ENCODE data around the gene CFAP251. TPM values are rescaled to one million over a fixed set of nuclear protein-coding genes. Genes with fewer than 3 reads are reported as not detected.

Gene CFAP251
- total RNA-seq, 1 donor from 2014 or later = 0.91 TPM

DNA sequence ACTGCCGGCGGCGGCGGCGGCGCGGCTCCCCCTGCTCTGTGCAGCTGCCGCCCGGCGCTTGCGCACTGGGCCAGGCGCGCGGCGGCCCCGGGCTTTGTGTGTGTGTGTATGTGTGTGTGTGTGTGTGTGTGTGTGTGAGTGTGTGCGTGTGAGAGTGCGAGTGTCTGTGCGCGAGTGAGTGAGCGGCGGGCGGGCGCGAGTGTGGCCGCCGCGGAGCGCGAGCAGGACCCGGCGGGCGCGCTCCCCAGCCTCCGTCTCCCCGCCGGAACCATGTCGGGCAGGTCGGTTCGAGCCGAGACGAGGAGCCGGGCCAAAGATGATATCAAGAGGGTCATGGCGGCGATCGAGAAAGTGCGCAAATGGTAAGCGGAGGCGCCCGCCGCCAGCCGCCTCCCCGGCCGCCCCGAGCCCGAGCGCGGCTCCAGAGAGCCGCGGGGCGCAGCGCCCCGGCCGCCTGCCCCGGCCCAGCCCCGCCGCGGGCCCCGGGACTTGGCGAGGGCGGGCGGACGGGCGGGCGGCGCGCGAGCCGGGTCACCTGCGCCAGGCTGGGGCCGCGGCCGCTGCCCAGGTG lies 103.5 kb downstream of the CFAP251 start, which contains the start of gene BCL7A:
Gene BCL7A, plus strand, starts transcription at position 63 of the 571 bp plus-strand sequence. Its CDS starts 208 bp downstream, at position 271.
- no peaks in the 10 kb centered on the region for H3K36me3 ChIP-seq
- H3K4me3 ChIP-seq = peak within 1 kb of the TSS; percentile 84
- peak; percentile 70 for DNase-seq
- no peak for TF ChIP-seq CTCF (IDR thresholded peaks at IDR 0.05; ENCODE audit: borderline replicate concordance)
- peaks cover 37% of the 10 kb centered on the region for H3K4me1 ChIP-seq
- peaks cover 14% of the 10 kb centered on the region for H3K9me3 ChIP-seq (replicated peaks)
- H3K27me3 ChIP-seq (ENCODE audit: low read depth) = no peaks in the 10 kb centered on the region
- H3K27ac ChIP-seq (replicated peaks) = peak within 1 kb of the TSS; percentile 91
- intact Hi-C loops (cut with micrococcal nuclease) = no loop called here

- TF ChIP-seq CTCF (IDR thresholded peaks at IDR 0.05; ENCODE audit: borderline replicate concordance) = no peak
- intact Hi-C loops (cut with micrococcal nuclease) = no loop called here
- peak; percentile 32 for DNase-seq
These were observed 104.3 kb downstream of the CFAP251 start for GRCh38 chr12:122022393-122023338.

DNA sequence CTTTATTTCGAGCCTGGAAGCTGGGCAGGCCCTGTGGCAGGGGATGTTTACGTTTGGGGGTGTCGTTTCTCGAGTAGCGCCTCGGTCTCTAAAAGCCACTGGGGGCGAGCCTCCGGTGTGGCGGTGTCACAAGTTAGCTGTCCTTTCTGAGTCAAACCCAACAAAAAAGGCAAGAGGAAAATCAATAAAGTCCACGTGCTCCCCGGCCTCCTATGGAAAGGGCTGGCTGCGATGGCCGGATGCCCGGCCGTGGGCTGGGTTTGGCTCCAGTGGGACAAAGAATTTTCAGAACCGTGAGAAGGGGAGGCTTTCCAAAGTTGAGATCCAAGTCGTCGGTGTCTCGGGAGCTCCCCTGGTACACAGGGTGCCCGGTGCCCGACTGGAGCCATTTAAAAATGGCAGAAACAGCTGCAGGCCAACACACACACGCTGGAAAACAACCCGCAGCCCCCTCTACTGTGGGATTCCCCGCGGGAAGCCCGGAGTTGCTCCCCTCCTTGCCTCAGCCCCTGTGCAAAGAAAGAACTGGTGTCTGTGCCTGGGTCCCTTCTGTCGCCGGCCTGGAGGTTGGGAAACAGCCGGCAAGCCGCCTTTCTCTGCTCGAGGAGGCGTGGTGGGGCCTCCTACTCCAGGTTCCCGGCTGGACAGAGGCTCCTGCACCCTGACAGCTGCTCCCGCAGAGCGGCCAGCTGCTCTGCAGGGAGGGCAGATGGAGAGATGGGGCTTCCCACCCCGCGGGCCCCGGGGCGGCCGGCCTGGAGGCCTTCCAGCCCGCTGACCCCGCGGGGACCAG lies 105.1 kb downstream of the CFAP251 start:
- peak overlapping the region; percentile 91 for H3K27ac ChIP-seq (replicated peaks)
- H3K9me3 ChIP-seq (replicated peaks) = peaks cover 6% of the 10 kb centered on the region
- TF ChIP-seq CTCF (IDR thresholded peaks at IDR 0.05; ENCODE audit: borderline replicate concordance) = no peak
- H3K4me1 ChIP-seq = peaks cover 50% of the 10 kb centered on the region
- H3K36me3 ChIP-seq = no peaks in the 10 kb centered on the region
- no peaks in the 10 kb centered on the region for H3K27me3 ChIP-seq (ENCODE audit: low read depth)
- peak overlapping the region; percentile 84 for H3K4me3 ChIP-seq
- peak; percentile 69 for DNase-seq
- intact Hi-C loops (cut with micrococcal nuclease) = no loop called here

More at GRCh38 chr12:122022393-122023338, 104.3 kb downstream of the CFAP251 start:
- Histone ChIP-seq H3K27me3 (ENCODE audit: low read depth) (no peaks in the 10 kb centered on the region), H3K36me3 (no peaks in the 10 kb centered on the region), H3K9me3 (replicated peaks) (peaks cover 14% of the 10 kb centered on the region), H3K4me3 (peak overlapping the region; percentile 84), H3K27ac (replicated peaks) (peak overlapping the region; percentile 91), H3K4me1 (peaks cover 42% of the 10 kb centered on the region)

DNA sequence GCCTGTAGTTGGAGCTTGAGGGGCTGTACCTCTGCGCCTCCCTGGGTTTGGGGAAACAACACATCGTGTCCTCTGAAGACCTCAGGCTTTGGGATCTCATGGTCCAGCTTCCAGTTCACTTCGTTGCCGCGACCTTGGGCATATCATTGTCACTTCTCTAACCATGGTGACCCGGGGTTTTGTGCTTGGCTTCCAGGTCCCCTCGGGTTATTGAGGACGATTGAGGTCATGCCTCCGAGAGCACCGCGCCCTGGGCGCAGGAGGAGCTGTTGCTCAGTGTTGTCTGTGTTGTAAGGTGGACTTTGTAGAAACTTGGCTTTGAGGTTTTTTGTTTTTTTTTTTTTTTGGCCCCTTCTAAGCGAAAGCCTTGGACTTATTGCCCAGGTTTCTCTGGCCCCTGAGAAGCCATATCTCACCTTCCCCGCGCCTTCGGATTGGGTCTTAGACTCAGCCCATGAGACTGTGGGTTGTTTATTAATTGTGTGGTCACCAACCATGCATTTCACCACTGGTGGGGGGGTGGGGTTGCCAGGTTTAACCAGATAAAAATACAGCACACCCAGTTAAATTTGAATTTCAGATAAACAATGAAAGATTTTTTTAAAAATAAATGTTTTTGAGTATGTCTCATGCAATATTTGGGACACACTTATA lies 105.9 kb downstream of the CFAP251 start:
- intact Hi-C loops (cut with micrococcal nuclease) = no loop called here
- Histone ChIP-seq H3K4me3 (peak overlapping the region; percentile 84), H3K27me3 (ENCODE audit: low read depth) (no peaks in the 10 kb centered on the region), H3K27ac (replicated peaks) (peak overlapping the region; percentile 91), H3K9me3 (replicated peaks) (no peaks in the 10 kb centered on the region), H3K36me3 (no peaks in the 10 kb centered on the region), H3K4me1 (peaks cover 57% of the 10 kb centered on the region)
- no peak for DNase-seq
- TF ChIP-seq CTCF (IDR thresholded peaks at IDR 0.05; ENCODE audit: borderline replicate concordance) = no peak

Data from left ventricle myocardium inferior (tissue), 1 donor.